GM19193 (cell line): ENCODE results near the gene KCNIP4.

Experiments used
- POLR2A ChIP-seq: IDR thresholded peaks from 4 replicates; pipeline ENCODE4 v1.6.1; 2011; ENCODE audit not compliant: insufficient read depth, insufficient read length; ENCODE audit errors: extremely low read depth

Gene KCNIP4

DNA sequence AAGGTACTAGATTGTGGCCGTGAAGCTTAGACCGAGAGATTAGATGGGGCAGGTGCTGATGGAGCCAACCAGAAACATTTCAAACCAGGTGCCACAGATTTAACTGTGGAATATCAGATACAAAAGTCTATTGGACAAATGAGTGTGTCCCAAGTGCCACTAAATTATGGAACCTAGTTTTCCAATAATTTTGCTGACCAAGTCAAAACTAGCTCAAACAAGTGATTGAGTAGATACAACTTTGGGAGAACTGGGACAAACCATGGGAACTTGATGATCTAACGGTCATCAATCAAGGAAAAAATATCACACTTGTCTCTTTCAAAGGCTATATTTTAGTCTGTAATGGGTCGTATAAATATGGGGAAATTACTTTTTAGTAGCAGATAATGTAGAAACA lies 562.9 kb downstream of the KCNIP4 start:
- TF ChIP-seq POLR2A = no peak

DNA sequence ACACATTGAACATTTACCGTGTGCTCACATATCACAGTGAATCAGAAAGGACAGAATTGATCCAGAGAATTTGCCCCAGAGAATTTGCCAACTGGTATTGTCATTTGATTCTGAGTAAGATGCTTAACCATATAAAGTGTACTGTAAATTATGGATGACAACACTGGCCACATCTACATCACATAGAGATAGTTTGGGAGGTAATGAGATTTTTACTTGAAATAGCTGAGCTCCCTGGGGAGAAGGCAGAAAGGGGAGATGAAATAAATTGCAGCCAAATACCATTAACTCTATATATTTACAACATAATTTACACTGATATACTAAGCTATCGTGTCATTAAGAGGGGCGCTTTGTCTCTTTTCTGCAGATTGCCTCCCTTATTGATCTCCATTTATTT lies 564.0 kb downstream of the KCNIP4 start:
- no peak for TF ChIP-seq POLR2A

DNA sequence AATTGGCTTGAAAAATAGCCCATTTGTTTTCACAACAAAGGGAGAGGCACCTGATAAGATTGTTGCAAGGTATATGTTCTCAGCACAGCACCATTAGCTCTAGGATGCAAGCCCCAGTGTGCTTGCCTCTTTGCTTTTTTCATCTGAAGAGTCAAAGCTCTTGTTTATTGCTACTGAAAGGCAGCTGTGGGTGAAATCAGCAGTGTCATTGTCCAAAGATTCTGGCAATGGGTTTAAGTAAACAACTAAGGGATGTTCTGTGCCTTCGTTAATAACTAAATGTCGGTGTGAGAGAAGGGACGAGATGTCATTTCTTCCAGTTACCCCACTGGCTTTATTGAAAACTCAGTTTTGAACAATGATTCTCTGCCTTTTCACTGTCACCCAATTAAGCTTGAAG lies 567.7 kb downstream of the KCNIP4 start:
- TF ChIP-seq POLR2A = no peak

DNA sequence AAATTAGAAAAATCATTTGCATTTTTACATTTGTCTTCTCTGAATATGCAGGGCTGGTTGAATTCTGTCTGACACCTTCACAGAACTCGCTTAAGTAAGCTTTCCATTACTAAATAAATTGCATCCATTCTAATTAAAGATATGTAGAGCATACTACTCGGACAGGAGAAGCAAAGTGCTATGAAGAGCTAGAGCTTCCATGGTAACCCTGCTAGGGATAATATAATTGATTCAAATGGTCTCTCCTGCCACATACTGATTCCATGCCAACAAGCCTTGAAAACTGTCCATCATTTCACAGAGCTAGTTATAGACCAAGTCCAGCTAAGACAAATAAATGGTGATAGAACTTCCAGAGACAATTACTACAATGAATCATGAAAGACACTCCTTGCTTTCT lies 571.5 kb downstream of the KCNIP4 start:
- TF ChIP-seq POLR2A = no peak

- no peak for TF ChIP-seq POLR2A
These were observed 572.4 kb downstream of the KCNIP4 start for GRCh38 chr4:21376176-21376575.

DNA sequence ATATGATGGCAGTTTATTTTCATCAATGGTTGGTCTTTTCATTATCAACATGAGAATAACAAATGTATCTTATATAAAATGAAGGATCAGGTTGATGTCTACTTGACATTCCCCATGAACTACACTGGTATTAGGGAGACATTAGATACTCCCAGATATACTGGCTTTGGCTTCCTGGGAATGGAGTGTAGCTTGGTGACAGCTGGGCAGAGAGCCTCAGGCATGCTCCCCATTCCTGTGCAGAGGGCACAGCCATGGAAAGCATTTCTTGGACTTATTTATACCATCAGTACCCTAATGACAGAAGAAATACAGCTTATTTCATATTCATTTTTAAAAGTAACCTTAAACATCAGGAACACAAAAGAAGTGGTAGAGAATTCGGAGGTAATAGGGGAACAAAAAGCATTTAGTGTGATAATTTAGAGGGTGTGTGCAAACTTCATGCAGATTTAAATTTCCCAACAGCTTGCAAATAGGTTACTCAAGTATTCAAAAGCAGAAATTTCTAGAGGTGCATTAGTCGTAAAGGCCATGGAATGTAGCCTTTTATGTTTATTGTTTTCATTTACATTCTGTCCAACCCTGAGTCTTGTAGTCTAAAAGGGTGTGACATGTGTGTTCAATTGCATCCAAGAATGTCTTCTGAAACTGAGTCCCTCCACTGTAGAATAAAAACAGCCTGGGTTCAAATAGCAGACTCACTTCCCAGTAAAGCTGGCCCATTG lies 573.8 kb downstream of the KCNIP4 start:
- TF ChIP-seq POLR2A = no peak

- no peak for TF ChIP-seq POLR2A
These were observed 581.0 kb downstream of the KCNIP4 start for GRCh38 chr4:21367567-21367966.

DNA sequence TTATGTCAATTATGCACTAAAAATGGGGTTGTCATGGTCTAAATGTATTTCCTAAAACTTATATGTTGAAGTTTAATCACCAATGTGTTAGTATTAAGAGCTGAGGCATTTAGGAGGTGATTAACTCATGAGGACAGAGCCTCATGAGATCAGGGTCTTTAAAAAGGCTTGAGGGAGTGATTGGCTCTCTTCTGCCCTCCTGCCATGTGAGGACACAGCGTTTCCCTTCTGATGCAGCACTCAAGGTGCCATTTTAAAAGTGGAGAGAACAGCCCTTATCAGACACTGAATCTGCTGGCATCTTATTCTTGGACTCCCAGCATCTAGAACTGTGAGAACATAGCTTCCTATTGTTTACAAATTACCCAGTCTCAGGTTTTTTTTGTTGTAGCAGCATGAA lies 581.7 kb downstream of the KCNIP4 start:
- no peak for TF ChIP-seq POLR2A

- TF ChIP-seq POLR2A = no peak
These were observed 582.3 kb downstream of the KCNIP4 start for GRCh38 chr4:21366312-21366711.

GRCh38 chr4:21363701-21364100 lies 584.9 kb downstream of the KCNIP4 start:
- no peak for TF ChIP-seq POLR2A

DNA sequence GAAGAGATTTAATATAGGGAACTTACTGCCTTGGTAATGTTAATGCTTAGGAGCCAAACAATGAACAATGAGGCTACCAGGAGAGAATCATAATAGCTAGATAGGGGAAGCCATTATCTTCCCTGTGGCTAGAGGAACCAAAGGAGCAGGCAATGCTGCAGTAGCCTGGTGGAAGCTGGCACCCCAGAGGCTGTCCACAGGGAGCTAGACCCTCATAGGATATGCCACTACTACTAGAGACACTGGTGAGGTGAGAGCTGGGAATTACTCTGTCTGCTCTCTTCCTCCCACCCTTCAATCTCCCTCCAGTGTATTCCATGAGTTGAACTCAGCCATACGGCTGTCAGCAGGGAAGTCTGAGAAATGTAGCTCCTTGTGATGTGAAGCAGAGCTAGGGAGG lies 601.4 kb downstream of the KCNIP4 start:
- TF ChIP-seq POLR2A = no peak

DNA sequence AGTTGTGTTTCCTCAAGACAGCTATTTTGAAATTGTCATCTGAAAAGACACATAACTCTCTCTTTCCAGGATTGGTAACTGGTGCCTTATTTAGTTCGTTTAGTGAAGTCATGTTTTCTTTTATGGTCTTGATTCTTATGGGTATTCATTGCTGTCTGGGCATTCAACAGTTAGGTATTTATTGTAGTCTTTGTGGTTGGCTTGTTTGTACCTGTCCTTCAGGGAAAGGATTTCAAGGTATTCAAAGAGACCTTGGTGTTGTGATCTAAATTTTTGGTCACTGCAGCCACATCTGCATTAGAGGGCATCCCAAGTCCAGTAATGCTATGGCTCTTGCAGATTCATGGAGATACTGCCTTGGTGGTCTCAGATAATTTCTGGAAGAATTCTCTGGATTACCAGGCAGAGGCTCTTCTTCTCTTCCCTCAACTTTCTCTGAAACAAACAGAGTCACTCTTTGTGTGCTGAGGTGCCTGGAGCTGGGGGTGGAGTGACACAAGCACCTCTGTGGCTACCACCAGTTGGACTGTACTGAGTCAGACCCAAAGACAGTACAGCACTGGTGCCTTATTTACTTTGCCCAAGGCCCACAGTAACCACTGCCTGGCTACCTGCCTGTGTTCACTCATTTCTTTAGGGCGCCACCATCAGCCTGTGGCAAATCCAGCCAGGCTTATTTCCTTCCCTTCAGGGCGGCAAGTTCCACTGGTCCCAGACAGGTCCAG lies 620.4 kb downstream of the KCNIP4 start:
- TF ChIP-seq POLR2A = no peak

GRCh38 chr4:21320034-21320433 lies 628.5 kb downstream of the KCNIP4 start:
- no peak for TF ChIP-seq POLR2A

- TF ChIP-seq POLR2A = no peak
These were observed 640.9 kb downstream of the KCNIP4 start for GRCh38 chr4:21307709-21308108.

GRCh38 chr4:21304540-21304887 lies 644.1 kb downstream of the KCNIP4 start:
- TF ChIP-seq POLR2A = no peak

- TF ChIP-seq POLR2A = no peak
These were observed 658.0 kb downstream of the KCNIP4 start for GRCh38 chr4:21290562-21290961.
